HepG2 (cell line): Measurements from ENCODE around the gene VPS9D1. TPM values are rescaled to one million over a fixed set of nuclear protein-coding genes. Genes with fewer than 3 reads are reported as not detected.

Experiments
- BCL6 ChIP-seq: IDR thresholded peaks from 2 replicates; pipeline ENCODE4 v1.6.1; 2016; ENCODE audit warnings: missing genetic modification reagents, missing compliant biosample characterization
- EHMT2 ChIP-seq: fragments of 200-600 bp; sonication (generic); IDR thresholded peaks from 2 replicates; pipeline ENCODE4 v1.7.0; 2017; ENCODE audit warnings: antibody characterized with exemption, low read depth, low read length, borderline replicate concordance
- EP300 ChIP-seq, 3 experiments: sonication (generic) in 1 of 3; formaldehyde crosslinking in 1 of 3; IDR thresholded peaks; 2 replicates each; pipeline versions ENCODE4 v1.5.1 to v1.6.1; 2011 to 2020; ENCODE audit warnings: low read depth in 2 of 3, low read length in 2 of 3, borderline replicate concordance in 1 of 3, improper control_type of control experiment in 1 of 3, mild to moderate bottlenecking in 1 of 3, missing genetic modification reagents in 1 of 3, moderate library complexity in 1 of 3
- GFI1 ChIP-seq: sonication (generic); formaldehyde crosslinking; IDR thresholded peaks from 2 replicates; pipeline ENCODE4 v1.5.0; 2020; ENCODE audit warnings: missing genetic modification reagents, mild to moderate bottlenecking, borderline replicate concordance
- KLF13 ChIP-seq: sonication (generic); formaldehyde crosslinking; IDR thresholded peaks from 2 replicates; pipeline ENCODE4 v1.4.0; 2020; ENCODE audit warnings: mild to moderate bottlenecking, missing genetic modification reagents
- MIXL1 ChIP-seq: IDR thresholded peaks from 2 replicates; pipeline ENCODE4 v1.6.1; 2016
- MTF1 ChIP-seq: sonication (generic); formaldehyde crosslinking; IDR thresholded peaks from 2 replicates; pipeline ENCODE4 v1.5.0; 2020; ENCODE audit warnings: missing genetic modification reagents
- SMAD1 ChIP-seq: sonication (generic); formaldehyde crosslinking; IDR thresholded peaks from 2 replicates; pipeline ENCODE4 v1.4.0; 2020; ENCODE audit warnings: missing genetic modification reagents, low read depth, mild to moderate bottlenecking, borderline replicate concordance
- TBL1XR1 ChIP-seq: fragments of 150-350 bp; IDR thresholded peaks from 2 replicates; pipeline ENCODE4 v1.6.1; 2014; ENCODE audit warnings: borderline replicate concordance, low read length; ENCODE audit not compliant: partially characterized antibody
- THAP11 ChIP-seq: IDR thresholded peaks from 2 replicates; pipeline ENCODE4 v1.6.1; 2016; ENCODE audit warnings: missing biosample characterization, missing genetic modification reagents
- XBP1 ChIP-seq: sonication (generic); formaldehyde crosslinking; IDR thresholded peaks from 2 replicates; pipeline ENCODE4 v1.5.0; 2020; ENCODE audit warnings: missing genetic modification reagents
- ZNF451 ChIP-seq: sonication (generic); formaldehyde crosslinking; IDR thresholded peaks from 2 replicates; pipeline ENCODE4 v1.5.0; 2020; ENCODE audit warnings: mild to moderate bottlenecking, missing genetic modification reagents
- ZNF556 ChIP-seq: sonication (generic); formaldehyde crosslinking; IDR thresholded peaks from 2 replicates; pipeline ENCODE4 v1.4.0; 2020; ENCODE audit warnings: mild to moderate bottlenecking, missing genetic modification reagents, borderline replicate concordance
- ZNF567 ChIP-seq: sonication (generic); formaldehyde crosslinking; IDR thresholded peaks from 2 replicates; pipeline ENCODE4 v1.8.1; 2023; ENCODE audit warnings: mild to moderate bottlenecking, missing genetic modification reagents, borderline replicate concordance
- ZSCAN21 ChIP-seq: sonication (generic); formaldehyde crosslinking; IDR thresholded peaks from 2 replicates; pipeline ENCODE4 v1.8.0; 2022; ENCODE audit warnings: mild to moderate bottlenecking, missing genetic modification reagents, moderate library complexity, borderline replicate concordance
- polyA plus RNA-seq, 8 experiments: library from polyadenylated mRNA; depleted of rRNA in 3 of 8; stranded (reverse) in 7 of 8; unstranded in 1 of 8; fragments of >200 nt; fragmentation: Illumina TruSeq in 4 of 8; extraction: Trizol in 4 of 8; gene quantifications; 2 replicates each; pipeline versions ENCODE4 v1.2.1 to v1.2.3, GENCODE V29; 2011 to 2016; ENCODE audit warnings: low read depth in 4 of 8, missing spikeins in 1 of 8, mixed read lengths in 1 of 8; ENCODE audit not compliant: insufficient read depth in 1 of 8
- total RNA-seq, 5 experiments: library from RNA; depleted of rRNA; stranded (reverse); fragments of >200 nt; fragmentation: Illumina TruSeq; extraction: Trizol; gene quantifications; 2 replicates each; pipeline ENCODE4 v1.2.3, GENCODE V29; 2016; ENCODE audit warnings: low read depth in 1 of 5
- TF ChIP-seq, protein P1 (sequence below): sonication (generic); formaldehyde crosslinking; IDR thresholded peaks from 2 replicates; pipeline ENCODE4 v1.9.0; 2021; ENCODE audit warnings: mild to moderate bottlenecking, missing genetic modification reagents
- TF ChIP-seq, protein P2 (sequence below): sonication (generic); formaldehyde crosslinking; IDR thresholded peaks from 2 replicates; pipeline ENCODE4 v1.8.0; 2022; ENCODE audit warnings: mild to moderate bottlenecking, missing genetic modification reagents
- TF ChIP-seq, protein P3 (sequence below): fragments of 450-650 bp; IDR thresholded peaks from 2 replicates; pipeline ENCODE4 v1.6.1; 2017
- TF ChIP-seq, protein P4 (sequence below): sonication (generic); formaldehyde crosslinking; IDR thresholded peaks from 2 replicates; pipeline ENCODE4 v1.5.1; 2020; ENCODE audit warnings: missing genetic modification reagents, mild to moderate bottlenecking, borderline replicate concordance

VPS9D1 gene
- total and polyA plus RNA-seq, 2 of the 13 experiments (the other 11 are each of a cell fraction or from before 2014, with no cell fraction given): 10.1 to 13.2 TPM

DNA sequence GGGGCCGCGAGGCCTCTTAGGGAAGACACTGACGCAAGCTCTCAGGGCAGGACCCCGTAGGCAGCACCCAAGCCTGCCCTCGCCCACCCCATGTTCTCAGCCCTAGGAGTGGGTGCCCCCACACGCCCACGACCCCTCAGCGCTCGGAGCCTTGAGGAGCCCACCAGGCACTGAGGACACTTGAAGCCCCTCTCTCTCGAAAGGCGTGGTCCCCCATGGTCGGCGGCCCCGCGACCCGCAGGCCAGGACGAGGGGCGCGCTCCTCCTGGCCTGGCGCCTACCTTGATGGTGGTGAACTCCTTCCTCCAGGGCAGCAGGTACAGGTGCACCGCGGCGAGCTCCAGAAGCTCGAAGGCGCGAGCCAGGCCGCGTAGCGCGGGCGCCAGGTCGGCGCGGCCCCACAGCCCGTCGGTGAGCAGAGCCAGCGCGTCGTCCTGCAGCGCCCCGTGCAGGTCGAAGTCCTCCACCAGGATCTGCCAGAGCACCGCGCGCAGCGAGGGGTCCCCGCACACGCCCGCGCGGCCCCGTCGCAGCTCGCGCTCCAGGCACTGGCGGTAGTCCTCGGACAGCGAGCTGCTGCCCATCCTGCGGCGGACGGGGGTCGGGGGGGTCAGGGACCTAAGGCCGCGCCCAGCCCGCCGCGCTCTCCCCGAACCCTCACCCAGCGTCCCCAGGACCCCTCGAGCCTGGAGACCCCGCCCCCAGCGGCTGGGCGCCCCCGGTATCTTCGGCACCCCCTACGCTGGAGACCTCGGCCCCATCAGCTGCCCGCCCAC, 19.9 kb downstream of the VPS9D1 start (continued):
- no peak for TF ChIP-seq EP300 (IDR thresholded peaks at IDR 0.05; ENCODE audit: low read depth in 2 of 2, low read length in 2 of 2)
- TF ChIP-seq EP300 (CRISPR knock-in tag; IDR thresholded peaks at IDR 0.05; ENCODE audit: borderline replicate concordance): peak; percentile 15; the same call in 1 of the 2 replicates
- TF ChIP-seq ZNF567 (CRISPR knock-in tag): no peak
- TF ChIP-seq, protein P1, sequence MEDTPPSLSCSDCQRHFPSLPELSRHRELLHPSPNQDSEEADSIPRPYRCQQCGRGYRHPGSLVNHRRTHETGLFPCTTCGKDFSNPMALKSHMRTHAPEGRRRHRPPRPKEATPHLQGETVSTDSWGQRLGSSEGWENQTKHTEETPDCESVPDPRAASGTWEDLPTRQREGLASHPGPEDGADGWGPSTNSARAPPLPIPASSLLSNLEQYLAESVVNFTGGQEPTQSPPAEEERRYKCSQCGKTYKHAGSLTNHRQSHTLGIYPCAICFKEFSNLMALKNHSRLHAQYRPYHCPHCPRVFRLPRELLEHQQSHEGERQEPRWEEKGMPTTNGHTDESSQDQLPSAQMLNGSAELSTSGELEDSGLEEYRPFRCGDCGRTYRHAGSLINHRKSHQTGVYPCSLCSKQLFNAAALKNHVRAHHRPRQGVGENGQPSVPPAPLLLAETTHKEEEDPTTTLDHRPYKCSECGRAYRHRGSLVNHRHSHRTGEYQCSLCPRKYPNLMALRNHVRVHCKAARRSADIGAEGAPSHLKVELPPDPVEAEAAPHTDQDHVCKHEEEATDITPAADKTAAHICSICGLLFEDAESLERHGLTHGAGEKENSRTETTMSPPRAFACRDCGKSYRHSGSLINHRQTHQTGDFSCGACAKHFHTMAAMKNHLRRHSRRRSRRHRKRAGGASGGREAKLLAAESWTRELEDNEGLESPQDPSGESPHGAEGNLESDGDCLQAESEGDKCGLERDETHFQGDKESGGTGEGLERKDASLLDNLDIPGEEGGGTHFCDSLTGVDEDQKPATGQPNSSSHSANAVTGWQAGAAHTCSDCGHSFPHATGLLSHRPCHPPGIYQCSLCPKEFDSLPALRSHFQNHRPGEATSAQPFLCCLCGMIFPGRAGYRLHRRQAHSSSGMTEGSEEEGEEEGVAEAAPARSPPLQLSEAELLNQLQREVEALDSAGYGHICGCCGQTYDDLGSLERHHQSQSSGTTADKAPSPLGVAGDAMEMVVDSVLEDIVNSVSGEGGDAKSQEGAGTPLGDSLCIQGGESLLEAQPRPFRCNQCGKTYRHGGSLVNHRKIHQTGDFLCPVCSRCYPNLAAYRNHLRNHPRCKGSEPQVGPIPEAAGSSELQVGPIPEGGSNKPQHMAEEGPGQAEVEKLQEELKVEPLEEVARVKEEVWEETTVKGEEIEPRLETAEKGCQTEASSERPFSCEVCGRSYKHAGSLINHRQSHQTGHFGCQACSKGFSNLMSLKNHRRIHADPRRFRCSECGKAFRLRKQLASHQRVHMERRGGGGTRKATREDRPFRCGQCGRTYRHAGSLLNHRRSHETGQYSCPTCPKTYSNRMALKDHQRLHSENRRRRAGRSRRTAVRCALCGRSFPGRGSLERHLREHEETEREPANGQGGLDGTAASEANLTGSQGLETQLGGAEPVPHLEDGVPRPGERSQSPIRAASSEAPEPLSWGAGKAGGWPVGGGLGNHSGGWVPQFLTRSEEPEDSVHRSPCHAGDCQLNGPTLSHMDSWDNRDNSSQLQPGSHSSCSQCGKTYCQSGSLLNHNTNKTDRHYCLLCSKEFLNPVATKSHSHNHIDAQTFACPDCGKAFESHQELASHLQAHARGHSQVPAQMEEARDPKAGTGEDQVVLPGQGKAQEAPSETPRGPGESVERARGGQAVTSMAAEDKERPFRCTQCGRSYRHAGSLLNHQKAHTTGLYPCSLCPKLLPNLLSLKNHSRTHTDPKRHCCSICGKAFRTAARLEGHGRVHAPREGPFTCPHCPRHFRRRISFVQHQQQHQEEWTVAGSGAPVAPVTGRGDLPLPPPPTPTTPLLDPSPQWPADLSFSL (CRISPR knock-in tag): no peak
- TF ChIP-seq MIXL1 (CRISPR knock-in tag): no peak; the same call in 1 of the 2 replicates
- TF ChIP-seq GFI1 (CRISPR knock-in tag): no peak
- no peak for TF ChIP-seq TBL1XR1
- TF ChIP-seq, protein P2, sequence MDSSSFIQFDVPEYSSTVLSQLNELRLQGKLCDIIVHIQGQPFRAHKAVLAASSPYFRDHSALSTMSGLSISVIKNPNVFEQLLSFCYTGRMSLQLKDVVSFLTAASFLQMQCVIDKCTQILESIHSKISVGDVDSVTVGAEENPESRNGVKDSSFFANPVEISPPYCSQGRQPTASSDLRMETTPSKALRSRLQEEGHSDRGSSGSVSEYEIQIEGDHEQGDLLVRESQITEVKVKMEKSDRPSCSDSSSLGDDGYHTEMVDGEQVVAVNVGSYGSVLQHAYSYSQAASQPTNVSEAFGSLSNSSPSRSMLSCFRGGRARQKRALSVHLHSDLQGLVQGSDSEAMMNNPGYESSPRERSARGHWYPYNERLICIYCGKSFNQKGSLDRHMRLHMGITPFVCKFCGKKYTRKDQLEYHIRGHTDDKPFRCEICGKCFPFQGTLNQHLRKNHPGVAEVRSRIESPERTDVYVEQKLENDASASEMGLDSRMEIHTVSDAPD (CRISPR knock-in tag): no peak
- peak; percentile 84 for TF ChIP-seq ZSCAN21 (CRISPR knock-in tag)
- TF ChIP-seq, protein P3, sequence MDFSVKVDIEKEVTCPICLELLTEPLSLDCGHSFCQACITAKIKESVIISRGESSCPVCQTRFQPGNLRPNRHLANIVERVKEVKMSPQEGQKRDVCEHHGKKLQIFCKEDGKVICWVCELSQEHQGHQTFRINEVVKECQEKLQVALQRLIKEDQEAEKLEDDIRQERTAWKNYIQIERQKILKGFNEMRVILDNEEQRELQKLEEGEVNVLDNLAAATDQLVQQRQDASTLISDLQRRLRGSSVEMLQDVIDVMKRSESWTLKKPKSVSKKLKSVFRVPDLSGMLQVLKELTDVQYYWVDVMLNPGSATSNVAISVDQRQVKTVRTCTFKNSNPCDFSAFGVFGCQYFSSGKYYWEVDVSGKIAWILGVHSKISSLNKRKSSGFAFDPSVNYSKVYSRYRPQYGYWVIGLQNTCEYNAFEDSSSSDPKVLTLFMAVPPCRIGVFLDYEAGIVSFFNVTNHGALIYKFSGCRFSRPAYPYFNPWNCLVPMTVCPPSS: no peak
- no peak for TF ChIP-seq MTF1 (CRISPR knock-in tag)
- peak; percentile 34; the same call in 1 of the 2 replicates for TF ChIP-seq BCL6 (CRISPR knock-in tag)
- peak; percentile 70; the same call in 1 of the 2 replicates for TF ChIP-seq ZNF451 (CRISPR knock-in tag)
- no peak for TF ChIP-seq XBP1 (CRISPR knock-in tag)
- TF ChIP-seq EHMT2: no peak
- TF ChIP-seq KLF13 (CRISPR knock-in tag): no peak
- no peak for TF ChIP-seq THAP11 (CRISPR knock-in tag)
- TF ChIP-seq SMAD1: no peak; the same call in 1 of the 2 replicates
- TF ChIP-seq, protein P4, sequence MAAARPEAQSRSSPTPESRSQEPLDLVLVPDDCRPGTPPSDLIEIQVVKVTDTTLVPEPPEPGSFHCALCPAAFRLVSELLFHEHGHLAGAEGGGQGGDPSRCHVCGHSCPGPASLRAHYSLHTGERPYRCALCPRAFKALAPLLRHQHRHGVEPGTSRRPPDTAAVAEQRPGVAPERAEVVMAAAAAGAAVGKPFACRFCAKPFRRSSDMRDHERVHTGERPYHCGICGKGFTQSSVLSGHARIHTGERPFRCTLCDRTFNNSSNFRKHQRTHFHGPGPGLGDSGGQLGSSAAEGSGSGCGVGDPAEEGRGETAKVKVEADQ: peak; percentile 43; the same call in 1 of the 2 replicates
- peak; percentile 82; the same call in 1 of the 2 replicates for TF ChIP-seq ZNF556 (CRISPR knock-in tag)
